ENCODE data around the gene BIRC5. TPM values are rescaled to one million over a fixed set of nuclear protein-coding genes. Genes with fewer than 3 reads are reported as not detected.
A peak's percentile ranks its signal among the peaks of the same experiment; 100 is the strongest.
"Not testable (repeated sequence)": the region's sequence is repeated elsewhere in the genome, so short reads cannot be mapped to it uniquely, and the experiment has no call there.

Gene BIRC5
- 1 to 10 TPM in 1 of 2 donors, under 1 TPM in 1; 0.19 to 1.7 TPM for total RNA-seq
- long read RNA-seq, donor 1, partial matches to known transcripts = 0 of 2 reads
- long read RNA-seq, donor 1, other reads (novel, unspliced or antisense) = 0 of 2 reads
- long read RNA-seq, donor 2 = 0 reads

DNA sequence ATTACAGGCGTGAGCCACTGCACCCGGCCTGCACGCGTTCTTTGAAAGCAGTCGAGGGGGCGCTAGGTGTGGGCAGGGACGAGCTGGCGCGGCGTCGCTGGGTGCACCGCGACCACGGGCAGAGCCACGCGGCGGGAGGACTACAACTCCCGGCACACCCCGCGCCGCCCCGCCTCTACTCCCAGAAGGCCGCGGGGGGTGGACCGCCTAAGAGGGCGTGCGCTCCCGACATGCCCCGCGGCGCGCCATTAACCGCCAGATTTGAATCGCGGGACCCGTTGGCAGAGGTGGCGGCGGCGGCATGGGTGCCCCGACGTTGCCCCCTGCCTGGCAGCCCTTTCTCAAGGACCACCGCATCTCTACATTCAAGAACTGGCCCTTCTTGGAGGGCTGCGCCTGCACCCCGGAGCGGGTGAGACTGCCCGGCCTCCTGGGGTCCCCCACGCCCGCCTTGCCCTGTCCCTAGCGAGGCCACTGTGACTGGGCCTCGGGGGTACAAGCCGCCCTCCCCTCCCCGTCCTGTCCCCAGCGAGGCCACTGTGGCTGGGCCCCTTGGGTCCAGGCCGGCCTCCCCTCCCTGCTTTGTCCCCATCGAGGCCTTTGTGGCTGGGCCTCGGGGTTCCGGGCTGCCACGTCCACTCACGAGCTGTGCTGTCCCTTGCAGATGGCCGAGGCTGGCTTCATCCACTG lies at the start of gene BIRC5:
BIRC5 (plus strand) TSS at position 238 of the 690 bp plus-strand sequence; CDS start at position 302, 64 bp downstream.
- DNase-seq (ENCODE audit: low spot score) = peak; percentile 97
- intact Hi-C loops (cut with DNase I) = no loop called here

DNA sequence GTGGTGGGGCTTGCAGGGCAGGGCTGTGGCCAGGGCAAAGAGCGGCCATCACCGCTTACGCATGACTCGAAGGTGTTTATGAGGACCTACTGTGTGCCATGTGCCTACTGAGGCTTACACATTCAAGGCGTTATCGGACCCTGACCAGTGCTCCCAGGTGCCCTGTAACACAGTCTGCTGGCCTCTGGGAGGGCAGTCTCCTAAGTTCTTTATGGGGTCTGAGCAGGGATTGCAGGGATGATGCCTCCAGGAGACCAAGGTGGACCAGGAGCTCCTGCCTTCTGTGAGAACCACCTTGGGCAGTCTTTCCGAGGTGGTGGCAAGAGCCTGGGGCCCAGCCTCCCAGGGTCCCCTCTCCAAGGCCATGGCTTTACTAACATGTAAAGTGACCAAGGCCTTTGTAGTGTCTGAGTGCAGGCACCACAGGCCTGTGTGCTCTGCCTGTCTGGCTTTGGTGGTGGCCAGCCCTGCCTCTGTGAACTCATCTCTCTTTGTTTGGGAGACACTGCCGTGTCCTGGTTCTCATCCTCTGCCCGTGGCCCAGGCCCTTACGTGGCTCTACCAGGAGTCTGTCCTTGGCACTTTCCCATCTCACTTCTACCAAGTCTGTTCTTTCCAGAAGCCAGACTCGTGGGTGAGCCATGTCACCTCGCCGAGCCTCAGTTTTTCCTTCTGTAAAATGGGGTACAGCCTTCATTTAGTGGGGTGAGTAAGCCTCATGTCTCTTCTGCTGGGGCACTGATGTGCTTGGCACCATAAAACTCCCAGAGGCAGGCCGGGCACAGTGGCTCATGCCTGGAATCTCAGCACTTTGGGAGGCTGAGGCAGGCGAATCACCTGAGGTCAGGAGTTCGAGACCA lies 49.1 kb upstream of the BIRC5 start:
- intact Hi-C loops (cut with DNase I) = no loop called here
- DNase-seq (ENCODE audit: low spot score) = no peak

DNA sequence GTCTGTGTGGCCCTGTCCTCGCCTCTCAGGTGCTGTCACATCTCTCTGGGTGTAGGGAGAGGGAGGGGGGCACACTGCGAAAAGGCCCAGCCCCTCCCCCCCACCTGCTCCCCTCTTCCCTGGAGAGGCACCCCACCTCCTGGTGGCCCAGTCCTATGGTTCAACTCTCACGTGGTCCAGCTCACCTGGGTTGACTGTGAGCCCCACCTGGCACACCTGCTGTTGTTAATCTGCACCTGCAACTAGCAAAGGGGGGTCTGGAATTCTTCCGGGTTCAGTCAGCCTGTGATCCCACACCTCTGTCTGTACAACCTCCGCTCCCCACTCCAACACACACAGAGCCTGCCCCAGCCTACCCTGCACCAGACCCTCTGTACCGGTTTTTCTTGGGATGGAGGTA lies 47.6 kb upstream of the BIRC5 start:
- intact Hi-C loops (cut with DNase I) = no loop called here
- no peak for DNase-seq (ENCODE audit: low spot score)

DNA sequence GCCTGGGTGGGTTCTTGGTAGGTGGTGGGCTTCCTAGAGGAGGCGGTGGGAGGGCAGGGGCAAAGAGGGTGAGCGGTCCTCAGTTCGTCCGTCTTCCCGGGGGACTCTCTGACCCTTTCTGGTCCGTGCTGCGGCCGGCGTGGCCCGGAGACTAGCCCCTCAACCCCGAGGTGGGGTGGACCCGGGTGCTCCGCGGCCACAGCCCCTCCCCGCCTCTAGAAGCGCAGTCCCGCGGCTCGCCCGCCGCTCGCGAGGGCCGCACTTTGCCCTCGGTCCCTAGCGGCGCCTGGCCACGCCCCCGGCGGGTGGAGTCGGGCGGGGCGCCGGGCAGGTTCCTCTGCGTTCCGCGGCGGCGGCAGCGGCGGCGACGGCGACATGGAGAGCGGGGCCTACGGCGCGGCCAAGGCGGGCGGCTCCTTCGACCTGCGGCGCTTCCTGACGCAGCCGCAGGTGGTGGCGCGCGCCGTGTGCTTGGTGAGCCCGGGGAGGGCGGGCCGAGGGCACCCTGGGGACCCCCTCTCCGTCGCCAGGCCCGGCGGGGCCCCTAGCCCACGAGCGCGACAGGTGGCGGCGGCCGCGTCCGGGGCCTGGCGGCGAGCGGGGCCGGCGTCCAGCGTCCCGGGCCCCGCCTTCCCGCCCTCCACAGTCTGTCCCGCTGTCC lies 45.7 kb upstream of the BIRC5 start, which contains the start of gene SYNGR2:
SYNGR2 (plus strand) TSS at position 340 of the 661 bp plus-strand sequence; CDS start at position 376, 36 bp downstream.
- DNase-seq (ENCODE audit: low spot score) = peak; percentile 94
- intact Hi-C loops (cut with DNase I) = no loop called here

DNA sequence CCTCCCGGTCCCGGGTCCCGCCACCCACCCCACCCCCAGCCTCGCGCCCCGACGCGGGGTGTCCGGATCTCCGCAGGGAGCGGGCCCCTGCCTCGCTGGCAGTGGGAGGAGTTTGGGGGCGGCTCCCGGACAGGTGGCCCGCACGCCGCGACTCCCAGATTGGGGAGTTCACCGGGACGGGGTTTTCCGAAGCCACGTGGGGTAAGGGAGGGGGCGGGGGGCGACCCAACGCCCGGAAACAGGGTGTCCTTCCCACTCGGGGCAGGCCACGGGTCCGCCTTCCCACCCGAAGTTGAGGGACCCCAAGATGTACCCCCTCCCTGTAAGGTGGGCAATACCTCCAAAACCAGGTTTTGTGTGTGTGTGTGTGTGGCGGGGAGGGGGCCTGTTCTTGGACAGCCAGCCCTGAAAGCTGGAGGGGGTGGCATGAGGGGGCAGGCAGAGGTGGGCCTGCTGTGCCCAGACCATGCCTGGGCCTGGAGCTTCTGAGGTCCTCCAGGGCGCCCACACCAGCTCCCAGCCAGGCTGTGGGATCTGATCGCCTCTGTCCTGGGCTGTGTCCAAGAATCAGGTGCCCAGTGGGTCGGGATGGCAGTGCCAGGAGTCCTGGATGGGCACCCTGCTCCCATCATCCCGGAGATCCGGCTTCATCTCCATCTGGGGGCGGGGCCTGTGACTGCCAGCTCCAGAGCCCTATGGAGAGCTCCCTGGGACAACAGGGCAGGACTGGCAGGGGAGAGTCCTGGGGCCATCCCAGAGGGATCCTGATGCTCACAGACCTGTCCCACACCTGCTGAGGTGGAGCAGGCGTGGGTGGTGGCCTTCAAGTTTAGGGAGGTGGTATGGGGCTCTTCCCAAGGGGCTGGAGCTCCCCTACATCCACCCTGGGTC lies 44.9 kb upstream of the BIRC5 start:
- intact Hi-C loops (cut with DNase I) = no loop called here
- DNase-seq (ENCODE audit: low spot score) = no peak

DNA sequence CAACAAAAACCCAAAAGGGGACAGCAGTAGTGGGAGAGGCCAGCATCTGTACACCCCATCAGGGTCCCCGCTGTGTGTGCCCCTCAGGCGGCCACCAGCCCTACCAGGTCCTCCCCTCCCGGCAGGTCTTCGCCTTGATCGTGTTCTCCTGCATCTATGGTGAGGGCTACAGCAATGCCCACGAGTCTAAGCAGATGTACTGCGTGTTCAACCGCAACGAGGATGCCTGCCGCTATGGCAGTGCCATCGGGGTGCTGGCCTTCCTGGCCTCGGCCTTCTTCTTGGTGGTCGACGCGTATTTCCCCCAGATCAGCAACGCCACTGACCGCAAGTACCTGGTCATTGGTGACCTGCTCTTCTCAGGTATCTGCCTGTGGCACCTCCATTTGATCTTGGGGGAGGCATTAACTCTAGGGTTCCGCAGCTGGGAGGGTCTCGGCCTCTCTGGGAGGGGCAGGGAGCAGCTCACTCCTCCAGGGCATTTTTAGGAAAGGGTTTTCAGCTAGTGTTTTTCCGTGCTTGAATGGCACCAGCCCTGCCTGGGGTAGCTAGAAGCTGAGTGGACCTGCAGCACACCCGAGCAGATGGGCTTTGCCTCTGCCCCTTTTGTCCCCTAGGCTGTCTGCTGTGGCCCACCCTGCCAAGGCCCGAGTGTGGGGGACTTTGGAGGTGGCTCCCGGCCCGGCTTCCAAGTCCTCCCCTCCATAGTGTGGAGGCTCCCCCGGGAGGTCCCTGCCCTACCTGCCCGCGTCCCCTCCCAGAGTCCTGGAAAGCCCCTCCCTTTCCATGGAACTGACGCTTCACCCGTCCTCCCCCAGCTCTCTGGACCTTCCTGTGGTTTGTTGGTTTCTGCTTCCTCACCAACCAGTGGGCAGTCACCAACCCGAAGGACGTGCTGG lies 43.1 kb upstream of the BIRC5 start:
- intact Hi-C loops (cut with DNase I) = no loop called here
- no peak for DNase-seq (ENCODE audit: low spot score)

DNA sequence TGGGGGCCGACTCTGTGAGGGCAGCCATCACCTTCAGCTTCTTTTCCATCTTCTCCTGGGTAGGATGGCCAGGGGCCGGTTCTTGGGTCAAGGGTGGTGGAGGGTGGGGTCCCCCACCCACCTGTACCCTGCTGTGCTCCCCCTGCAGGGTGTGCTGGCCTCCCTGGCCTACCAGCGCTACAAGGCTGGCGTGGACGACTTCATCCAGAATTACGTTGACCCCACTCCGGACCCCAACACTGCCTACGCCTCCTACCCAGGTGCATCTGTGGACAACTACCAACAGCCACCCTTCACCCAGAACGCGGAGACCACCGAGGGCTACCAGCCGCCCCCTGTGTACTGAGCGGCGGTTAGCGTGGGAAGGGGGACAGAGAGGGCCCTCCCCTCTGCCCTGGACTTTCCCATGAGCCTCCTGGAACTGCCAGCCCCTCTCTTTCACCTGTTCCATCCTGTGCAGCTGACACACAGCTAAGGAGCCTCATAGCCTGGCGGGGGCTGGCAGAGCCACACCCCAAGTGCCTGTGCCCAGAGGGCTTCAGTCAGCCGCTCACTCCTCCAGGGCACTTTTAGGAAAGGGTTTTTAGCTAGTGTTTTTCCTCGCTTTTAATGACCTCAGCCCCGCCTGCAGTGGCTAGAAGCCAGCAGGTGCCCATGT lies 42.3 kb upstream of the BIRC5 start:
- intact Hi-C loops (cut with DNase I); DNase-seq (ENCODE audit: low spot score): not testable (repeated sequence)

DNA sequence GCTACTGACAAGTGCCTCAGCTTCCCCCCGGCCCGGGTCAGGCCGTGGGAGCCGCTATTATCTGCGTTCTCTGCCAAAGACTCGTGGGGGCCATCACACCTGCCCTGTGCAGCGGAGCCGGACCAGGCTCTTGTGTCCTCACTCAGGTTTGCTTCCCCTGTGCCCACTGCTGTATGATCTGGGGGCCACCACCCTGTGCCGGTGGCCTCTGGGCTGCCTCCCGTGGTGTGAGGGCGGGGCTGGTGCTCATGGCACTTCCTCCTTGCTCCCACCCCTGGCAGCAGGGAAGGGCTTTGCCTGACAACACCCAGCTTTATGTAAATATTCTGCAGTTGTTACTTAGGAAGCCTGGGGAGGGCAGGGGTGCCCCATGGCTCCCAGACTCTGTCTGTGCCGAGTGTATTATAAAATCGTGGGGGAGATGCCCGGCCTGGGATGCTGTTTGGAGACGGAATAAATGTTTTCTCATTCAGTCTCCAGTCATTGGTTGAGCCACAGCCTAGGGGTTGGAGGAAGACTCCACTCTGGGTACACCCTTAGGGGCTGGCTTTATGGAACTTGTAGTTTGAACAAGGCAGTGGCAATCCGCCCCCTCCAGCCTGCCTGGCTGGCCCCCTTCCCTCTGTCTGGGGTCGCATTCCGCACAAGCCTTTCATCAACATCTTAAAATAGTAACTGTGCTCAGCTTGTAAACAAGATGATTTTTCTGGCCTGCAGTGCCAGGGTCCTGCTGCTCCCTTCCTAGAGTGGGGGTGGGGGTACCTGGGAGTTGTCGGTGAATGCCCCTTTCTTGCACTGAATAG lies 41.6 kb upstream of the BIRC5 start:
- intact Hi-C loops (cut with DNase I) = no loop called here
- no peak for DNase-seq (ENCODE audit: low spot score)

DNA sequence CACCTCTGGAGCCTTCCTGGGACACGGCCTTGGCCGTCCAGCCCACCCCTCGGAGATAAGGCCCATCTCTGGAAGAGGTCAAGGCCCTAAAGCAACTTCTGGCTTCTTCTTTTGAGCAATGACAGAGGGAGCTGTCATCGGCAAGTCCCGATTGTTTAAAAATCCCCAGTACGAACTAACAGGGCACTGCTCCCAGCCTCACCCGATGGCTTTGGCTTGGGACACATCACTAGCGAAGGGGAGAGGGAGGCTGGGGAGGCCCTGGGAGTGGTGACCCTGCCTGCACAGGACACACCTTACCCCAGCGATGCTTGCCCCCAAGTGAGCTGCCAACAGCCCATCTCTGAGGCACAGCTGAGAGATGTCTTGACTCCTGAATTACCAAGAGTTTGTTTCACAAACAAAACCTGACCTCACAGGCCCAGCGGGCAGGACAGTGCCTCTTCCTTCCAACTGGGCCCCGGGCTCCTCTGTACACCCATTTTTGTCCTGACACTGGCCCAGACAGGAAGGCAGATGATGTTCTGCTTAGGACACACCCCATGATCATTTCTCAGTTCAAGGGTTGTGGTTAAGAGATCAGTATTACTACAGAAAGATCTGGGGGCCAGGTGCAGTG lies 40.8 kb upstream of the BIRC5 start:
- no peak for DNase-seq (ENCODE audit: low spot score)
- intact Hi-C loops (cut with DNase I) = no loop called here

DNA sequence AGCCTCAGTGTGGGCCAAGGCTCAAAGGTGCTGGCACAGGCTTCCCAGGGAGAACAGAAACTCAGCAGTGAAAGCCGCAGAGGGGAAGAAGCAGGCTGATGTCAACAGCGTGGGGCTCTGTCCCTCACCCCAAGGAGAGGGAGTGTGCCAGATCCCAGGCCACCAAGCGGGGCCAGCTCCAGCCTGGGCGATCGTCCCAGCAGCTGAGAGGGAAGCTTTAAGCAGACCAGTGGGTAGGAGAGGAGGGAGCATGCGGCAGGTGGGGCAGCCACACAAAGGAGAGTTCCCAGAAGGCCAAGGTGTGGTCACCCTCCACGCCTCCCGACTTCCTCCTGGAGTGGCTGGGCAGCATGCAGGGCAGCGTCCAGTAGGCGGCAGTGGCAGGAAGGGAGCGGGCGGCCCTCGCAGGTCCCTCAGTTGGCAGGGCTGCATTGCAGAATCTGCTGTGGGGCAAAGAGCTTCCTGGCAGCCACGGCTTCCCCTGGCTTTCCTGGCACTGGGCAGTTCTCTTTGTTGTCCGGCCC lies 39.6 kb upstream of the BIRC5 start:
- intact Hi-C loops (cut with DNase I) = no loop called here
- peak; percentile 93 for DNase-seq (ENCODE audit: low spot score)

DNA sequence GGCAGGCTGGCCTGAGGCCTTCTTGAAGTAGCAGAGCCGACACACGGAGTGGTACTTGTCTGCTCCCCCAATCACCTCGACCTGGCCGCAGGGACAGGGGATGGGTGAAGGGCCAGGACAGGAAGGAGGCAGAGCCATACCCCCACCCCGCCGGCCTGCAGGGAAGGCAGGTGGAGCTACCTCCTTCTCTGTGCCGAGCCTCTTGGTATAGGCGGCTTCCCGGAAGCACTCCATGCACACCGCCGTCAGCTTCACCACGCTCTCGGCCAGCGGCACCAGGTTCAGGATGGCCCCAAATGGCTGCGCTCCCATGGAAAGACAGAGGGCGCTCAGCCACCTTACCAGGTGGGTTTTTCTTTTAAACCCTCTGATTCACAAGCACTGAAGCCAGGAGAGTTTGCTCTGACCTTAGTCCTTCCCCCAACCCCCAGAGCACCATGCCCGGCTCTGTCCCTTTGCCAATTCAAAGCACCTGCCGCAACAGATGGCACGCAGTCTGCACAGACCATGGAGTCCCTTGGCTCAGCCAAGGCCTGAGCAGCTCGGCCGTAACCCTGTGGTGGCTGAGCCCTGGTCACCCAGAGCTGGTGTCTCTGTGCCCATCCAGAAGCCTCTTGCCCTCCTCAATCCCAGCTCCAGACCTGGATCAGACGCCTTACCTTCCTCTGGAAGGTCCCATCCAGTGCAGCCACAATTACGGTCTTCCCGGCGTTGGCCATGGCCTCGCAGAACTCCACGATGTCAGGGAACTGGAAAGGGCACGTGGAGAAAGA lies 39.0 kb upstream of the BIRC5 start:
- intact Hi-C loops (cut with DNase I) = loop anchor here in 1 of 2 donors (5.0 kb wide), 1 partner anchor 63 kb away; no protein-coding TSS in a partner anchor

DNA sequence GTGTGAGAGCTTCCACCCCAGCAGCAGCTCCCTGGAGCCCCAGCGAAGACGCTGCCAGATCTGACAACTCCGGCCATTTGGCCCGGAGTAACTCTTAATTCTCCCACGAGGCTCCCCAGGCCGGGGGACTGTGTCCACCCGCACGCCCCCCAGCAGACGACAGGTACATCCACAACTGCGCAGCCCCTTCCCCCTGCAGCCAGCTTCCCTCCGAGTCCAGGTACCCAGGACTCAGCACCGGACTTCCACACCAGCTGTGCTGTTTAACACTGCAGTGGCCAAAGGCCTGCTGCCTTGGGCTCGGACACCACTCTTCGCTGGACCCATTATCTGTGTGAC lies 38.4 kb upstream of the BIRC5 start:
- intact Hi-C loops (cut with DNase I) = loop anchor here in 1 of 2 donors (5.0 kb wide), 1 partner anchor 63 kb away; no protein-coding TSS in a partner anchor
- DNase-seq (ENCODE audit: low spot score) = no peak

More for the DNA sequence above, 39.0 kb upstream of the BIRC5 start:
- no peak for DNase-seq (ENCODE audit: low spot score)

DNA sequence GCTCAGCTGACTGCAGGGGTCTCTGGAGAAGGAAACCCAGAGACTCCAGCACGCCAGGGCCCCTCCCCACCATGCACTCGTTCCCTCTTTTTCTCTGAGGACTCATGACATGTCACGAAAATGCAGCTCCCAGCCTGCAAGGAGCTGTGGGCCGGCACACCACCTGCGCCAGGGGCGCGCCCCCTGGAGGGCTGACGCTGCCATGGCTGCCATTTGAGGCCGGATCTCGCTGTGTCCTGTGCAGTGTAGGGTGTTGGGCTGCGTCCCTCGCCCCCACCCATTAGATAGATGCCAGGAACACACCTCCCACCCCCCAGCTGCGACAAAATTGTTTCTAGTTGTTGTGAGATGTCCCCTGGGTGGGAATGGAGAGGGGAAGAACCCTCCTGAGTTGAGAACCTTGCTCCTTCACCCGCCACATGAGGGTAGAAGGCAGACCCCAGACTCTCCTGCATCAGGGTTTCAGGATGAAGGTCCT lies 37.5 kb upstream of the BIRC5 start:
- intact Hi-C loops (cut with DNase I) = loop anchor here (2.0 to 5.0 kb wide), 2 partner anchors 64 kb away; no protein-coding TSS in a partner anchor

DNA sequence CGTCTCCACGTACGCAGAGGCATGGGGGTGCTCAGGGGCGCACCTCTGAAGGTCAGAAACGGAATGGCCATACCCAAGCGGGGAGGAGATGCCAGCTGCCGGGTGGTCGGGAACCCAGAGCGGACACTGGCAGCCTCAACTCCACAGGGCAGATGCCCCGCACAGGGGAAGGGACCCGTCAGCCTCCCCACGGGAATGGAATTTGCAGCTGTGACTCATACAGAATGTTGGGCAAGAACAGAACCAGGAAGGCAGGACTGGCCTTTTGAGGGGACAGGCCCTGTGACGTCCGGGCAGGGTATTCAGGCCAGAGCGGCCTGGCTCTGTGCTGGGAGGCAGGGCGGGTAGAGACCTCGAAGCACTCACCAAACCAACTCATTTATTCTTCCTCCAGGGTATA lies 34.7 kb upstream of the BIRC5 start:
- DNase-seq (ENCODE audit: low spot score) = no peak
- intact Hi-C loops (cut with DNase I) = loop anchor here in 1 of 2 donors (5.0 kb wide), 1 partner anchor 67 kb away; no protein-coding TSS in a partner anchor

More for the DNA sequence above, 37.5 kb upstream of the BIRC5 start:
- DNase-seq (ENCODE audit: low spot score) = peak; percentile 93

DNA sequence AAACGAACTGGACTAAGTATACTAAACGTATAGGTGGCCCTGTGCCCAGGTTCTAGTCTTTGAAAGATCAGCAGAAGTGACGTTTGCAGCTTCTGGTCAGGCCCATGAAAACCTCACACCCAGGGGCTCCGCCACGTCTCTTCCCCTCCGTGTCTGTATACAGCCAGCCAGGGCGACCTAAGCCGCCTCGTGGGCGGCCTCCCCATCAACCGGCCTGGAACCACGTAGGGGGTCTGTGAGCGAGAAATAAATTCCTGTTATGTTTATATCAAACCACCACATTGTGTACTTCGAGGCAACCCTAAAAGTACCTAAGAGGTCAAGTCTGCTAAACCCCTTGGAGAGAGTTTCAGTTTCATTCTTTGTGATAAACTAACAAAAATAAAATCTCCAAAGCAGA lies 34.0 kb upstream of the BIRC5 start:
- intact Hi-C loops (cut with DNase I) = no loop called here
- DNase-seq (ENCODE audit: low spot score) = no peak
